Colonic mucosa (tissue), 4 donors: ENCODE measurements around the gene ELL. TPM values are rescaled to one million over a fixed set of nuclear protein-coding genes. Genes with fewer than 3 reads are reported as not detected.
A peak's percentile ranks its signal among the peaks of the same experiment; 100 is the strongest.

ENCODE experiments used
- DNase-seq: peaks from one replicate; pipeline ENCODE4 v3.0.0-alpha.2; 2020
- H3K27ac ChIP-seq: fragments of 200-600 bp; one replicate; pipeline ENCODE4 v1.8.0; 2021
- H3K27me3 ChIP-seq: fragments of 200-600 bp; one replicate; pipeline ENCODE4 v1.8.0; 2021
- H3K36me3 ChIP-seq: fragments of 200-600 bp; one replicate; pipeline ENCODE4 v1.8.0; 2021
- H3K4me1 ChIP-seq: fragments of 200-600 bp; one replicate; pipeline ENCODE4 v1.8.0; 2021; ENCODE audit warnings: mild to moderate bottlenecking
- H3K4me3 ChIP-seq: fragments of 200-600 bp; one replicate; pipeline ENCODE4 v1.8.0; 2021
- H3K9ac ChIP-seq, 2 donors: one replicate each; pipeline ENCODE4 v1.7.0; 2013; ENCODE audit warnings: control low read depth in 2 of 2, low read depth in 2 of 2, low read length in 2 of 2
- H3K9me3 ChIP-seq: fragments of 200-600 bp; one replicate; pipeline ENCODE4 v1.8.0; 2021
- intact Hi-C: fragments of 100-400 bp; cut with DNase I; formaldehyde crosslinking; loops from one replicate; pipeline ENCODE4 v1.14.1; 2022
- total RNA-seq, 2 donors: library from RNA; stranded (reverse); fragmentation: NEBNext Ultra II Directional in 1 of 2; extraction: Animal tissue kit (Norgen Biotek cat#: 25700) in 1 of 2; gene quantifications; one replicate each; pipeline ENCODE4 v1.2.1, GENCODE V29; 2021
- TF ChIP-seq, protein P1 (sequence below): fragments of 200-600 bp; IDR thresholded peaks from one replicate; pipeline ENCODE4 v1.8.0; 2022; ENCODE audit warnings: antibody characterized with exemption, mild to moderate bottlenecking
- donor health status: healthy.
- donor health status: DM: no; HTN: no; CAD: no.
- donor health status: DM: no; HTN: no; CAD: no.

ELL gene
- total RNA-seq, 2 donors from 2014 or later, result 16.3 to 18.6 TPM

GRCh38 chr19:18420930-18421329 lies 100.9 kb downstream of the ELL start:
- Histone ChIP-seq H3K9ac (peak overlapping the region in 1 of 2 donors; percentile 24), H3K27me3 (peaks cover 13% of the 10 kb centered on the region), H3K36me3 (no peaks in the 10 kb centered on the region), H3K27ac (peak overlapping the region; percentile 79), H3K4me3 (peak overlapping the region; percentile 73), H3K9me3 (no peaks in the 10 kb centered on the region), H3K4me1 (peaks cover 28% of the 10 kb centered on the region)
- no peak for DNase-seq
- intact Hi-C loops, result no loop called here
- TF ChIP-seq, protein P1, sequence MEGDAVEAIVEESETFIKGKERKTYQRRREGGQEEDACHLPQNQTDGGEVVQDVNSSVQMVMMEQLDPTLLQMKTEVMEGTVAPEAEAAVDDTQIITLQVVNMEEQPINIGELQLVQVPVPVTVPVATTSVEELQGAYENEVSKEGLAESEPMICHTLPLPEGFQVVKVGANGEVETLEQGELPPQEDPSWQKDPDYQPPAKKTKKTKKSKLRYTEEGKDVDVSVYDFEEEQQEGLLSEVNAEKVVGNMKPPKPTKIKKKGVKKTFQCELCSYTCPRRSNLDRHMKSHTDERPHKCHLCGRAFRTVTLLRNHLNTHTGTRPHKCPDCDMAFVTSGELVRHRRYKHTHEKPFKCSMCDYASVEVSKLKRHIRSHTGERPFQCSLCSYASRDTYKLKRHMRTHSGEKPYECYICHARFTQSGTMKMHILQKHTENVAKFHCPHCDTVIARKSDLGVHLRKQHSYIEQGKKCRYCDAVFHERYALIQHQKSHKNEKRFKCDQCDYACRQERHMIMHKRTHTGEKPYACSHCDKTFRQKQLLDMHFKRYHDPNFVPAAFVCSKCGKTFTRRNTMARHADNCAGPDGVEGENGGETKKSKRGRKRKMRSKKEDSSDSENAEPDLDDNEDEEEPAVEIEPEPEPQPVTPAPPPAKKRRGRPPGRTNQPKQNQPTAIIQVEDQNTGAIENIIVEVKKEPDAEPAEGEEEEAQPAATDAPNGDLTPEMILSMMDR, result no peak

DNA sequence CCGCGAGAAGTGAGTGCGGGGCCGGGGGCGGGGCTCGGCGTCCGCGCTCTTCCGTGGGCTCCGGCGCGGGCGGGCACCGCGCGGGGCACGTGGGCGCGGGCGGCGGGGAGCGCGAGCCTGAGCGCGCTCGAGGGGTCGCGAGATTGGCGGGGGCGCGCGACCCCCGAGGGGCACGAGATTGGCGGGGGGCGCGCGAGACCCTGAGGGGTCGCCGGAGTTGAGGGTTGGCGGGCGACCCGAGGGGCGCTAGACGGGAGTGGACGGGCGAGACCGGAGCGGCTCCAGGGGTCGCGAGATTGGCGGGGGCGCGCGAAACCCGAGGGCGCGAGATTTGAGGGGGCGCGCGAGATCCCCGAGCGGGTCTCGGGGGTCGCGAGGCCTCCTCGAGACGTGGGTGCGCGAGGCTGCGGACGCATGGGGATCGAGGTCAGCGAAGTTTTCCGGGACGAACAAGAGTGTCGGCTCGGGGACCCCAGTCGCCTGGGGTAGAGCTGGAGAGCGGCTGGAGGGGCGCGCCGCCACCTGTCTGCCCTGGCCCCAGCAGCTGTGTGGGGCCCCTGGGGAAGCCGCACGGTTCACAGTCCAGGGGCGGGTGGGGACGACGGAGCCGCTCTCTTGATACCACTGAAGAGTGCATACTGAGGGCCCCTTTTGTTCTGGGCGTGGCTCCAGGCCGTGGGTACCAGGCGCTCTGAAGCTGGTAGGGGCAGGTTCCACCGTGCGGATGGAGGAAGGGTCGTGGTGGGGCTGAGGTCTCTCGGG lies 102.0 kb downstream of the ELL start:
- no peaks in the 10 kb centered on the region for H3K36me3 ChIP-seq
- H3K27ac ChIP-seq, result peak overlapping the region; percentile 79
- H3K27me3 ChIP-seq, result peaks cover 13% of the 10 kb centered on the region
- peak overlapping the region; percentile 63 to 88 for H3K9ac ChIP-seq
- intact Hi-C loops, result loop anchor here (10.0 kb wide), 1 partner anchor 215 kb away; the partner anchor contains the start of gene RAB3A
- DNase-seq, result peak; percentile 74
- no peaks in the 10 kb centered on the region for H3K9me3 ChIP-seq
- H3K4me1 ChIP-seq, result peaks cover 28% of the 10 kb centered on the region
- peak overlapping the region; percentile 73 for H3K4me3 ChIP-seq
- TF ChIP-seq, protein P1, result no peak

- Histone ChIP-seq H3K27me3 (peaks cover 13% of the 10 kb centered on the region), H3K27ac (peak within 1 kb of the TSS; percentile 79), H3K4me3 (peak within 1 kb of the TSS; percentile 73), H3K9ac (peak within 1 kb of the TSS; percentile 81 to 88), H3K4me1 (peaks cover 28% of the 10 kb centered on the region), H3K9me3 (no peaks in the 10 kb centered on the region), H3K36me3 (no peaks in the 10 kb centered on the region)
- TF ChIP-seq, protein P1, result no peak
- DNase-seq, result peak; percentile 74
- intact Hi-C loops, result loop anchor here (10.0 kb wide), 1 partner anchor 214 kb away; the partner anchor contains the start of gene RAB3A
Observed at GRCh38 chr19:18419195-18419698, 102.6 kb downstream of the ELL start, which contains the start of gene SSBP4. Gene SSBP4, plus strand, starts transcription at chr19:18419398. Its CDS starts 251 bp downstream, at chr19:18419649.

DNA sequence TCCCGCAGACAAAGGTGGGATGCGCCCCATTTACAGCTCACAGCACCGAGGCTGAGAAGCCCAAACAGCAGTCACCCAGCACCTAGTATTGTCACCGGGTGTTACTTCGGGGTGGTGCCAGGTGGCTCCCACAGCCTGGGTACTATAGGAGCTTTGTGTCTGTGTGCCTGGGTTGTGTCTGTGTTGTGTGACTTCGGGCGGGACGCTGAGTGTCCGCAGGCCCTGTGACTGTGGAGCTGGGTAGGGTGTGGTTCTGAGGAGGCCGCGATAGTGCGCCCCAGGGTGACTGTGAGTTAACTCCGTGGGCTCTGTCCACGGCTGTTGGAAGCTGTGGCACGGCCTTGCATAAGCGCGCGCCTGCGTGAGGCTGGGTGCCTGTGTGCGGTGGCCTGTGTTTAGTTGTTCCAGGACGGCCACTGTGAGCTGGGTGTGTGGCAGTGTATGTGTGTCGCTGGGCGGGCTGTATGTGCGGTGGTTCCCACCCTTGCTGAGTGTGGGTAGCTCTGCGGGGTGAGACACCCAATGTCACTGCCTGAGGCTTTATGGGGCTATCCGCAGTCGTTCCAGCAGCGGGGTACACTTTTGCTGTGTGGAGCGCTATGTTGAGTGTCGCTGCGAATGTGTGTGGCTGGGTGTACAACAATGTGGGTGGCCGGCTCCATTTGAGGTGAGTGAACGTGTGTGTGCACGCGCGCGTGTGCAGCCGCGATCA lies 103.2 kb downstream of the ELL start:
- TF ChIP-seq, protein P1, result no peak
- peaks cover 13% of the 10 kb centered on the region for H3K27me3 ChIP-seq
- peak; percentile 62 for DNase-seq
- H3K9ac ChIP-seq, result peak overlapping the region; percentile 30 to 81
- intact Hi-C loops, result loop anchor here (10.0 kb wide), 1 partner anchor 214 kb away; the partner anchor contains the start of gene RAB3A
- H3K9me3 ChIP-seq, result no peaks in the 10 kb centered on the region
- H3K4me3 ChIP-seq, result peak overlapping the region; percentile 73
- peak overlapping the region; percentile 79 for H3K27ac ChIP-seq
- no peaks in the 10 kb centered on the region for H3K36me3 ChIP-seq
- peaks cover 28% of the 10 kb centered on the region for H3K4me1 ChIP-seq

DNA sequence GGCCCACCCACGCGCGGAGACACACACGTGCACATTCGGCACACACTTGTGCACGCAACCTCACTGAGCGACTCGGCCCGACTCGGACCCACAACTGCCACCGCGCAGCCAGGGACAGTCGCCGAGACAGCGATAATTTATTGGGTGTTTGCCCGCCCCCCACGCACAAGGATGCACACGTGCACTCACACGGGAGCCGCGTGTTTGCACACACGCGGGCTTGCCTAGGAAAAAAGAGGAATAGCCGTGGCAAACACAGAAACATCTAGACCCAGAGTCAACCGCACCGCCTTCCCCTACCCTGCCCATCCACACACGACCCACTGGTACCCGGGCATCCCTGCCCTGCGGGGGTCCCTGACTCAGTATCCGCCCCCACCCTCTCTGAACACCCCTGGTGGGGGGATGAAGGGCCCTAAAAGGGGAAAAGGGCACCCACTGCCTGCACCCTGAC lies 103.8 kb downstream of the ELL start:
- intact Hi-C loops, result loop anchor here (10.0 kb wide), 1 partner anchor 213 kb away; the partner anchor contains the start of gene RAB3A
- H3K4me1 ChIP-seq, result peaks cover 28% of the 10 kb centered on the region

More for the DNA sequence above, 103.8 kb downstream of the ELL start:
- TF ChIP-seq, protein P1, result no peak
- DNase-seq, result no peak
- H3K9me3 ChIP-seq, result no peaks in the 10 kb centered on the region
- H3K27me3 ChIP-seq, result peaks cover 13% of the 10 kb centered on the region
- peak overlapping the region; percentile 79 for H3K27ac ChIP-seq
- H3K4me3 ChIP-seq, result peak overlapping the region; percentile 28
- peak overlapping the region; percentile 16 to 81 for H3K9ac ChIP-seq
- no peaks in the 10 kb centered on the region for H3K36me3 ChIP-seq
